ENCODE data around the gene RNF207.

Gene RNF207

DNA sequence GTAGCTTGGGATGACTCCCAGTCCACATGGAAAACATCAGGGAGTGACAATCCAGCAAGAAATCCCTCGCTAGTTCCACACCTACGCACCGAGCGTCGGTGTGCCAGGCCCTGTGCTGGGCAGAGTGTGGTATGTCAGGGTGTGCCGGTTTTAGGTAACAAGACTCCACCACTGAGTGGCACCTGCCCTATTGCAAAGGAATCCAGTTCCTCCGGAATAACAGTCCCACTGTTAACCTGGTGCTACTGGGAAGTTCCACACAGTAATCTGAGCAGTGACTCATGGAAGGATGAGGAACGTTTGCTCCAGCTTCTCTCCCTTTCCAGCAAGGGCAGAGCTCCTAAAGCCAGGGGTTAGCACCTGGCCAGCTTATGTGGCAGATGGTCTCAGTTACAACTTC is 14.3 kb downstream of the RNF207 start:
- Histone ChIP-seq H3K4me1 (ENCODE audit: control insufficient read depth, insufficient read depth, low read length) (no peaks in the 10 kb centered on the region), H3K36me3 (ENCODE audit: control insufficient read depth, insufficient read depth, low read length) (peaks cover 45% of the 10 kb centered on the region), H3K4me3 (ENCODE audit: low read depth, low read length) (no peak overlapping the region), H3K27ac (ENCODE audit: low read depth, low read length) (no peak overlapping the region), H3K27me3 (ENCODE audit: control insufficient read depth, insufficient read depth, low read length) (no peaks in the 10 kb centered on the region), H3K9ac (ENCODE audit: low read depth, low read length) (no peak overlapping the region), H3K9me3 (ENCODE audit: control insufficient read depth, insufficient read depth, low read length) (no peaks in the 10 kb centered on the region)

DNA sequence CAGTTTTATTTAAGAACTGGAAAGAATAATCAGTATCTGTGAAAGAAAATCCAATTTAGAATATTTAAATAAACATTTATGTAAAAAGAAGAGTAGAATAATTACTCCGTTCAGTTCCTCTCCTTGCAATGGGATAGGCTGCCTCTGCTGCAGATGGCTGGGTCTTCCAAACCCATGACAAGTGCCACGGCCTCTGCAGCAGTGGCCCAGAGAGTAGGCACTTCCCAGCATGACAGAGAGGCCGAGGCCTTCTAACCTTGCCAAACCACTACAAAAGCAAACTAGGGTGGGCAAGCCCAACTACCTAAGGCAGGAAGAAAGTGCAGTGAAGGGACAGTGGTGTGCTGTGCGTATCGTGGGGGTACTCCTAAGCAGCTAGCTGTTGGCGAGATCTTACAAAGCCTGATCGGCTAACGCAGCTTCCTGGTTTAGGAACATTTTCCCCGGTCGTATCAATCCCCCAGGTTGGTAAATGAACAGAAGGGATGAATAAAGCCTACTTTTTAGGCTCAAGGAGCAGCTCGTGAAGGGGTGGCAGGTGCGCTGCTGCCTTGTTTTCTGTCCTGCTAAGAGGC is 15.4 kb downstream of the RNF207 start:
- Histone ChIP-seq H3K27me3 (ENCODE audit: control insufficient read depth, insufficient read depth, low read length) (no peaks in the 10 kb centered on the region), H3K9ac (ENCODE audit: low read depth, low read length) (no peak overlapping the region), H3K9me3 (ENCODE audit: control insufficient read depth, insufficient read depth, low read length) (no peaks in the 10 kb centered on the region), H3K36me3 (ENCODE audit: control insufficient read depth, insufficient read depth, low read length) (peaks cover 55% of the 10 kb centered on the region), H3K27ac (ENCODE audit: low read depth, low read length) (no peak overlapping the region), H3K4me3 (ENCODE audit: low read depth, low read length) (no peak overlapping the region), H3K4me1 (ENCODE audit: control insufficient read depth, insufficient read depth, low read length) (no peaks in the 10 kb centered on the region)

GRCh38 chr1:6222636-6223035 is 16.7 kb downstream of the RNF207 start:
- H3K27ac ChIP-seq (ENCODE audit: low read depth, low read length) = no peak overlapping the region
- H3K27me3 ChIP-seq (ENCODE audit: control insufficient read depth, insufficient read depth, low read length) = no peaks in the 10 kb centered on the region
- H3K9ac ChIP-seq (ENCODE audit: low read depth, low read length) = no peak overlapping the region
- H3K4me3 ChIP-seq (ENCODE audit: low read depth, low read length) = no peak overlapping the region
- H3K36me3 ChIP-seq (ENCODE audit: control insufficient read depth, insufficient read depth, low read length) = peaks cover 66% of the 10 kb centered on the region
- no peaks in the 10 kb centered on the region for H3K9me3 ChIP-seq (ENCODE audit: control insufficient read depth, insufficient read depth, low read length)
- H3K4me1 ChIP-seq (ENCODE audit: control insufficient read depth, insufficient read depth, low read length) = no peaks in the 10 kb centered on the region

GRCh38 chr1:6223617-6224016 is 17.7 kb downstream of the RNF207 start:
- Histone ChIP-seq H3K9me3 (ENCODE audit: control insufficient read depth, insufficient read depth, low read length) (no peaks in the 10 kb centered on the region), H3K9ac (ENCODE audit: low read depth, low read length) (no peak overlapping the region), H3K4me1 (ENCODE audit: control insufficient read depth, insufficient read depth, low read length) (no peaks in the 10 kb centered on the region), H3K27ac (ENCODE audit: low read depth, low read length) (no peak overlapping the region), H3K36me3 (ENCODE audit: control insufficient read depth, insufficient read depth, low read length) (peaks cover 74% of the 10 kb centered on the region), H3K27me3 (ENCODE audit: control insufficient read depth, insufficient read depth, low read length) (no peaks in the 10 kb centered on the region), H3K4me3 (ENCODE audit: low read depth, low read length) (no peak overlapping the region)

GRCh38 chr1:6224718-6225117 is 18.8 kb downstream of the RNF207 start:
- Histone ChIP-seq H3K27ac (ENCODE audit: low read depth, low read length) (no peak overlapping the region), H3K9me3 (ENCODE audit: control insufficient read depth, insufficient read depth, low read length) (no peaks in the 10 kb centered on the region), H3K4me3 (ENCODE audit: low read depth, low read length) (no peak overlapping the region), H3K9ac (ENCODE audit: low read depth, low read length) (no peak overlapping the region), H3K36me3 (ENCODE audit: control insufficient read depth, insufficient read depth, low read length) (peaks cover 85% of the 10 kb centered on the region), H3K4me1 (ENCODE audit: control insufficient read depth, insufficient read depth, low read length) (no peaks in the 10 kb centered on the region), H3K27me3 (ENCODE audit: control insufficient read depth, insufficient read depth, low read length) (no peaks in the 10 kb centered on the region)

DNA sequence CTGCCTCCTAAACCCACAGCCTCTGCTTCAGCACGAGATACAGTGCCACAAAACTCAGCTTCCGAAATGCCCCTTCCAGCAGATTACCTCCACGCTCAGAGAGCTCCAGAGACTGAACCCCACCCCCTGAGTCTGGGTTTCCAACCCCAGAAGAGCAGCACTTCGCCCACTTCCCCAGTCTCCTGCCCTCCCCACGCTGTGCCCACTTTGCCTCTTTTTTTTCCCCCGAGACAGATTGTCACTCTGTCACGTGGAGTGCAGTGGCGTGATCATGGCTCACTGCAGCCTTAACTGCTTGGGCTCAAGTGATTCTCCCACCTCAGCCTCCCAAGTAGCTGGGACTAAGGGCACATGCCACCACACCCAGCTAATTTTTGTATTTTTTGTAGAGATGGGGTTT is 19.7 kb downstream of the RNF207 start:
- peaks cover 87% of the 10 kb centered on the region for H3K36me3 ChIP-seq (ENCODE audit: control insufficient read depth, insufficient read depth, low read length)
- H3K9me3 ChIP-seq (ENCODE audit: control insufficient read depth, insufficient read depth, low read length) = no peaks in the 10 kb centered on the region
- H3K9ac ChIP-seq (ENCODE audit: low read depth, low read length) = no peak overlapping the region
- no peak overlapping the region for H3K27ac ChIP-seq (ENCODE audit: low read depth, low read length)
- H3K4me1 ChIP-seq (ENCODE audit: control insufficient read depth, insufficient read depth, low read length) = no peaks in the 10 kb centered on the region
- no peak overlapping the region for H3K4me3 ChIP-seq (ENCODE audit: low read depth, low read length)
- no peaks in the 10 kb centered on the region for H3K27me3 ChIP-seq (ENCODE audit: control insufficient read depth, insufficient read depth, low read length)

- H3K4me1 ChIP-seq (ENCODE audit: control insufficient read depth, insufficient read depth, low read length) = peaks cover 3% of the 10 kb centered on the region; the same call in 1 of the 2 replicates
- no peak overlapping the region for H3K4me3 ChIP-seq (ENCODE audit: low read depth, low read length)
- peaks cover 53% of the 10 kb centered on the region for H3K36me3 ChIP-seq (ENCODE audit: control insufficient read depth, insufficient read depth, low read length)
- no peaks in the 10 kb centered on the region for H3K9me3 ChIP-seq (ENCODE audit: control insufficient read depth, insufficient read depth, low read length)
- H3K27ac ChIP-seq (ENCODE audit: low read depth, low read length) = no peak overlapping the region
- no peak overlapping the region for H3K9ac ChIP-seq (ENCODE audit: low read depth, low read length)
- no peaks in the 10 kb centered on the region for H3K27me3 ChIP-seq (ENCODE audit: control insufficient read depth, insufficient read depth, low read length)
Measured at GRCh38 chr1:6233376-6233775, 27.5 kb downstream of the RNF207 start.

DNA sequence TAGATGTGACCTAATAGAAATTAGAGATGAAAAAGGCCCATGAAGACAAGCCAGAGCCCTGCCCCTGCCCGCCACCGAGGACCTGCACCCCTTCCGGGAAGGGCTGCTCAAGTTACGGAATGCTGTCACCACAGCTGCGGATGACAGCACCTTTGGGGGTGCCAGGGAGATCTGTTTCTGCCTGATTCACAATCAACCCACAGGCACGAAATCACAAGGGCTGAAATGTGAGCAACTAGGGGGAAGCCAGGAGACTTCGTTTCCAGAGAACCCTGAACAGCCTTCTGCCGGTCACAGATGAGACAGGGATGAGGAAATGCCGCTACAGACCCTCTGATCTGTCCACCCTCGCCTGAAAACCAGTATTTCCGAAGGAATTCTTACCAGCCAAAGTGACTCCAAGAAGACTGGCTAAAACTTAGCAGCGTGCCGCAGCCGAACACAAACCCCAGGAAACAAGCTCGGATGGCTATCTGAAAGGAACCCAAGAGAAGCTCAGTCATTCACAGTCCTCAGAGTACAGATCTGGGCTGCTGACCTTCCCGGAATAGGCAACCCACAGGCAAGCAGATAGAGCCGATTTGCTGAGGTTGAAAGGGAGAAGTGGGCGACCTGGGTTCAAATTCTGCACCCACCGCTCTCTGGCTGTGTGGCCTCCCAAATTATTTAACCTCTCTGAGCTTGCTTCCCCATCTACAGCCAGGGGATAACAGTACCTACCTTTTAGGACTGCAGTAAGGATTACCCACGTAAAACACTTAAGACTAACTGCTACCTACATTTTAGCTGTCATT is 28.8 kb downstream of the RNF207 start:
- peak overlapping the region; percentile 87 for H3K4me3 ChIP-seq (ENCODE audit: low read depth, low read length)
- no peaks in the 10 kb centered on the region for H3K27me3 ChIP-seq (ENCODE audit: control insufficient read depth, insufficient read depth, low read length)
- peak overlapping the region; percentile 87; the same call in 1 of the 2 replicates for H3K9ac ChIP-seq (ENCODE audit: low read depth, low read length)
- no peaks in the 10 kb centered on the region for H3K9me3 ChIP-seq (ENCODE audit: control insufficient read depth, insufficient read depth, low read length)
- no peak overlapping the region for H3K27ac ChIP-seq (ENCODE audit: low read depth, low read length)
- H3K4me1 ChIP-seq (ENCODE audit: control insufficient read depth, insufficient read depth, low read length) = peaks cover 9% of the 10 kb centered on the region
- peaks cover 40% of the 10 kb centered on the region for H3K36me3 ChIP-seq (ENCODE audit: control insufficient read depth, insufficient read depth, low read length)

DNA sequence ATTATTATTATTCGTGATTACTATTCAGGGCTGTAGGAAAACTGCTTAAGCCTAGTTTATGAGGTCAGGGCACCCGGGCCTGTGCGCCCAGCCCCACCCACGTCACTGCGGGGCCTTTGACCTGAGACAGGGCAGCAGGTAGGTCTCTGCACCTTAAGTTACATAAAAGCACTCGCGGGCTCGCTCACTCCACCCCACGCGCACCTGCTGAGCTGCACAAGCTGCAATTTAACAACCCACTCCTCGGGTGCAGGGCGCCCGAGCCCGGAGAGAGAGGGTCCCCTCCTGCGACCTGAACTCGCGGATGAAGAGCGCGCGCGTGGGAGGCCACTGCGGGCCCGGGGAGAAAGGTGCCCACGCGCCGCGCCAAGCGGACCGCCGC is 29.4 kb downstream of the RNF207 start:
- no peaks in the 10 kb centered on the region for H3K27me3 ChIP-seq (ENCODE audit: control insufficient read depth, insufficient read depth, low read length)
- no peaks in the 10 kb centered on the region for H3K9me3 ChIP-seq (ENCODE audit: control insufficient read depth, insufficient read depth, low read length)
- peaks cover 15% of the 10 kb centered on the region for H3K4me1 ChIP-seq (ENCODE audit: control insufficient read depth, insufficient read depth, low read length)
- H3K4me3 ChIP-seq (ENCODE audit: low read depth, low read length) = peak overlapping the region; percentile 87
- H3K36me3 ChIP-seq (ENCODE audit: control insufficient read depth, insufficient read depth, low read length) = peaks cover 35% of the 10 kb centered on the region
- peak overlapping the region; percentile 73 for H3K27ac ChIP-seq (ENCODE audit: low read depth, low read length)
- peak overlapping the region; percentile 87 for H3K9ac ChIP-seq (ENCODE audit: low read depth, low read length)

DNA sequence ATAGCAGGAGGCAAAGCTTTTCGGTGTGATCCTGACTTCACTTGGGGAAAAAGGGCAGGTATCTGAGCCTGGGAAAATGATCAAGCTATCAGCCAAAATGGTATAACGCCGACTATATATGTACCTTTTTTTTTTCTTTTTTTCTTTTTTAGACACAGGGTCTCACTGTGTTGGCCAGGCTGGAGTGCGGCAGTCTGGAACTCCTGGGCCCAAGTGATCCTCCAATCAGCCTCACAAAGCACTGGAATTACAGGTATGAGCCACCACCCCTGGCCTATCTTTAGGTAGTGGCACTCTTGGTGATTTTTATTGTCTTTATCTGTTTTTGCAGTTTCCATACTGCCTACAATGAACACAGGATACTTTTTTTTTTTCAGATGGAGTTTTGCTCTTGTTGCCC is 31.2 kb downstream of the RNF207 start:
- Histone ChIP-seq H3K27me3 (ENCODE audit: control insufficient read depth, insufficient read depth, low read length) (no peaks in the 10 kb centered on the region; the same call in 1 of the 2 replicates), H3K36me3 (ENCODE audit: control insufficient read depth, insufficient read depth, low read length) (peaks cover 18% of the 10 kb centered on the region), H3K9ac (ENCODE audit: low read depth, low read length) (no peak overlapping the region), H3K4me3 (ENCODE audit: low read depth, low read length) (no peak overlapping the region), H3K9me3 (ENCODE audit: control insufficient read depth, insufficient read depth, low read length) (no peaks in the 10 kb centered on the region), H3K4me1 (ENCODE audit: control insufficient read depth, insufficient read depth, low read length) (peaks cover 28% of the 10 kb centered on the region), H3K27ac (ENCODE audit: low read depth, low read length) (no peak overlapping the region)

DNA sequence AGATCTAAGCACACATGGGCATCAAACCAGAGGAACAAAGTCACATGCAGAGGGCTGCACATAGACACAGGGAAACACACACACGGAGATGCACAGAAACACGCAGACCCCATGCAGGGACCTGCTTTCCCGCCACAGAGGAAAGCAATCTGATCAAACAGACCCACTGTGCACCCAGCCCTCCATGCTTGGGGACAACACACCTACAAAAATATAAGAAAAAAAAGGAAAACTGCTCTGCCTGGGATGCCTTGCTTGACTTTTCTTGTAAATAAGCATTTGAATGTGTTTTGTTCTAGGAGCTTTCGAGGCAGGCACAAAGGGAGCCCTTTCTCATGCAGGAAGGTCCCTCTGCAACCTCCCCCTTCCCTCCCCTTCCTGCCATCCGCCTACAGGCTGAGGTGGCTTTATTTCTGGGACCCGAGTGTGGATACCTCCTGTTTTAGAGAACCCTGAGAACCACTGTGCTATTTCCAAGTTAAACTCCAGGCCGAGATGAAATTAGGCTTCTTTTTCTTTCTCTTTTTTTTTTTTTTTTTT is 33.4 kb downstream of the RNF207 start:
- peak overlapping the region; percentile 93 for H3K27ac ChIP-seq (ENCODE audit: low read depth, low read length)
- no peaks in the 10 kb centered on the region for H3K9me3 ChIP-seq (ENCODE audit: control insufficient read depth, insufficient read depth, low read length)
- peaks cover 36% of the 10 kb centered on the region for H3K4me1 ChIP-seq (ENCODE audit: control insufficient read depth, insufficient read depth, low read length)
- H3K36me3 ChIP-seq (ENCODE audit: control insufficient read depth, insufficient read depth, low read length) = 0 out of 2 replicates have a peak, but pooled peaks cover under 1% of the 10 kb centered on the region
- H3K9ac ChIP-seq (ENCODE audit: low read depth, low read length) = peak overlapping the region; percentile 52
- H3K27me3 ChIP-seq (ENCODE audit: control insufficient read depth, insufficient read depth, low read length) = peaks cover 11% of the 10 kb centered on the region
- H3K4me3 ChIP-seq (ENCODE audit: low read depth, low read length) = peak overlapping the region; percentile 36

Measured in HUES48 (cell line).